Measurements from ENCODE around the gene LMF1. TPM values are rescaled to one million over a fixed set of nuclear protein-coding genes. Genes with fewer than 3 reads are reported as not detected.

Gene LMF1
- total RNA-seq, 1 experiment from 2014 or later = 12.8 TPM

DNA sequence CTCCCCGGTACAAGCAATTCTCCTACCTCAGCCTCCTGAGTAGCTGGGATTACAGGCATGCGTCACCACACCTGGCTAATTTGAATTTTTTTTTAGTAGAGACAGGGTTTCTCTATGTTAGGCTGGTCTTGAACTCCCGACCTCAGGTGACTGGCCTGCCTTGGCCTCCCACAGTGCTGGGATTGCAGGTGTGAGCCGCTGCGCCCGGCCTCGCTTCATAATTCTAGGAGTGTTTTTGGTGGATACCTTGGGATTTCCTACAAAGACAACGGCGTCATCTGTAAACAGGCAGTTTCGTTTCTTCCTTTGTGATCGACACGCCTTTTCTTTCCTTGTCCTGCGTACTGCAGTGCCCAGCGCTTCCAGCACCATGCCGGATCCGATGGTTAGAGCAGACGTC, 109.3 kb downstream of the LMF1 start:
- CTCF ChIA-PET = no interaction called here
- no peak overlapping the region for H2AFZ ChIP-seq (ENCODE audit: low read depth, low read length, poor library complexity, severe bottlenecking)
- TF ChIP-seq, protein P1, sequence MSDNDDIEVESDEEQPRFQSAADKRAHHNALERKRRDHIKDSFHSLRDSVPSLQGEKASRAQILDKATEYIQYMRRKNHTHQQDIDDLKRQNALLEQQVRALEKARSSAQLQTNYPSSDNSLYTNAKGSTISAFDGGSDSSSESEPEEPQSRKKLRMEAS (IDR thresholded peaks at IDR 0.05) = no peak
- TF ChIP-seq YY1 (IDR thresholded peaks at IDR 0.05; ENCODE audit: extremely low read depth, insufficient replicate concordance, low read depth, low read length) (no peak), EZH2 (IDR thresholded peaks at IDR 0.05) (no peak), CBX3 (IDR thresholded peaks at IDR 0.05; ENCODE audit: low read depth) (no peak), EGR1 (IDR thresholded peaks at IDR 0.05; ENCODE audit: low read depth) (no peak), SRF (IDR thresholded peaks at IDR 0.05; ENCODE audit: low read depth) (no peak), SP1 (IDR thresholded peaks at IDR 0.05; ENCODE audit: low read depth) (no peak), POLR2AphosphoS5 (IDR thresholded peaks at IDR 0.05; ENCODE audit: low read depth, low read length) (no peak), RAD21 (IDR thresholded peaks at IDR 0.05; ENCODE audit: low read depth) (no peak), FOSL1 (IDR thresholded peaks at IDR 0.05; ENCODE audit: low read depth) (no peak), ZNF274 (IDR thresholded peaks at IDR 0.05; ENCODE audit: low read depth, low read length) (no peak)
- TF ChIP-seq, protein P2, sequence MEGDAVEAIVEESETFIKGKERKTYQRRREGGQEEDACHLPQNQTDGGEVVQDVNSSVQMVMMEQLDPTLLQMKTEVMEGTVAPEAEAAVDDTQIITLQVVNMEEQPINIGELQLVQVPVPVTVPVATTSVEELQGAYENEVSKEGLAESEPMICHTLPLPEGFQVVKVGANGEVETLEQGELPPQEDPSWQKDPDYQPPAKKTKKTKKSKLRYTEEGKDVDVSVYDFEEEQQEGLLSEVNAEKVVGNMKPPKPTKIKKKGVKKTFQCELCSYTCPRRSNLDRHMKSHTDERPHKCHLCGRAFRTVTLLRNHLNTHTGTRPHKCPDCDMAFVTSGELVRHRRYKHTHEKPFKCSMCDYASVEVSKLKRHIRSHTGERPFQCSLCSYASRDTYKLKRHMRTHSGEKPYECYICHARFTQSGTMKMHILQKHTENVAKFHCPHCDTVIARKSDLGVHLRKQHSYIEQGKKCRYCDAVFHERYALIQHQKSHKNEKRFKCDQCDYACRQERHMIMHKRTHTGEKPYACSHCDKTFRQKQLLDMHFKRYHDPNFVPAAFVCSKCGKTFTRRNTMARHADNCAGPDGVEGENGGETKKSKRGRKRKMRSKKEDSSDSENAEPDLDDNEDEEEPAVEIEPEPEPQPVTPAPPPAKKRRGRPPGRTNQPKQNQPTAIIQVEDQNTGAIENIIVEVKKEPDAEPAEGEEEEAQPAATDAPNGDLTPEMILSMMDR (IDR thresholded peaks at IDR 0.05 in 2 of 3, conservative IDR thresholded peaks at IDR 0.05 in 1 of 3; ENCODE audit: borderline replicate concordance in 1 of 3, insufficient read depth in 1 of 3, low read depth in 2 of 3, low read length in 2 of 3) = no peak
- TF ChIP-seq, protein P3, sequence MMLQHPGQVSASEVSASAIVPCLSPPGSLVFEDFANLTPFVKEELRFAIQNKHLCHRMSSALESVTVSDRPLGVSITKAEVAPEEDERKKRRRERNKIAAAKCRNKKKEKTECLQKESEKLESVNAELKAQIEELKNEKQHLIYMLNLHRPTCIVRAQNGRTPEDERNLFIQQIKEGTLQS (IDR thresholded peaks at IDR 0.05) = no peak
- POLR2A ChIA-PET = no interaction called here
- H3K9me3 ChIP-seq (ENCODE audit: control insufficient read depth in 1 of 2, insufficient read depth in 1 of 2, low read depth in 1 of 2, low read length in 2 of 2) = peaks cover 0 to 12% of the 10 kb centered on the region in 2 experiments; a peak in 1 of 4 replicates
- intact Hi-C loops (cut with micrococcal nuclease) = no loop called here
- H3K4me2 ChIP-seq (ENCODE audit: low read length) = no peak overlapping the region
- H3K4me1 ChIP-seq (ENCODE audit: control insufficient read depth in 1 of 2, insufficient read depth in 2 of 2, low read length in 2 of 2) = no peaks in the 10 kb centered on the region
- BruUV-seq (replicated peaks) = no TSS peak
- no peaks in the 10 kb centered on the region for H3K79me2 ChIP-seq (ENCODE audit: insufficient read depth, low read length)
- H3K36me3 ChIP-seq (ENCODE audit: control insufficient read depth in 1 of 2, insufficient read depth in 2 of 2, low read length in 2 of 2) = no peaks in the 10 kb centered on the region
- no peaks in the 10 kb centered on the region for H3K9me2 ChIP-seq (ENCODE audit: insufficient read depth)
- no peaks in the 10 kb centered on the region for H3K27me3 ChIP-seq (ENCODE audit: insufficient read depth, low read length)
- DNase-seq (ENCODE audit: low read depth, low spot score) (no peak), ATAC-seq (no peak)
- no peak overlapping the region for H3K9ac ChIP-seq (ENCODE audit: low read length)
- no peaks in the 10 kb centered on the region for H4K20me1 ChIP-seq (ENCODE audit: insufficient read depth)
- RAD21 ChIA-PET (ENCODE audit: low non-redundant PET in 1 of 2, low total read pairs in 2 of 2, uncharacterized antibody in 2 of 2, unreplicated experiment in 2 of 2) = no interaction called here
- H3K4me3 ChIP-seq (replicated peaks in 1 of 2; ENCODE audit: low read depth in 1 of 2, low read length in 2 of 2) = no peak overlapping the region
- no peak overlapping the region for H3K27ac ChIP-seq (ENCODE audit: low read depth, low read length)

Data from HCT116 (cell line).